NCI-H510A treated with DMSO at 0.1 percent for 48 hours (cell line): Measurements from ENCODE around the gene RER1.

Experiments used
- DNase-seq: peaks from one replicate; lab custom pipeline; 2025; lab: John Stamatoyannopoulos, UW

RER1 gene

DNA sequence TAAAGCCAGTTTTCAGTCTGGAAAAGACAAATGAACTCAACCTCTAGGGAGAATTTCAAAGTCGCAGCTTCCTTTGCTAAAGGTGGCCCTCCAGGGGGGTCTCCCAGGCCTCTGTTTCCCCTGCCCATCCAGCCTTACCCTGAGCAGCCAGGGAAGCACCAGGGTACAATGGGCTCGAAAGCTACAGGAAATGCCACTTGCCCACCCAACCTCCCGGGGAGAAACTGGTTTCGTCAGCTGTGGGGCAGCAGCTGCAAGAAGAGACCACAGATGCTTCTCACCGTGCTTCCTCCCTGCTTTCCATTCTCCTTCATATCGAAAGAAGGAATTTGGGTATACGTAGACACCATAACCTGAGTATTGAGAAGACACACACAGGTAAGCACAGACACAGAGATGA lies 2.0 kb upstream of the RER1 start:
- DNase-seq: no peak

DNA sequence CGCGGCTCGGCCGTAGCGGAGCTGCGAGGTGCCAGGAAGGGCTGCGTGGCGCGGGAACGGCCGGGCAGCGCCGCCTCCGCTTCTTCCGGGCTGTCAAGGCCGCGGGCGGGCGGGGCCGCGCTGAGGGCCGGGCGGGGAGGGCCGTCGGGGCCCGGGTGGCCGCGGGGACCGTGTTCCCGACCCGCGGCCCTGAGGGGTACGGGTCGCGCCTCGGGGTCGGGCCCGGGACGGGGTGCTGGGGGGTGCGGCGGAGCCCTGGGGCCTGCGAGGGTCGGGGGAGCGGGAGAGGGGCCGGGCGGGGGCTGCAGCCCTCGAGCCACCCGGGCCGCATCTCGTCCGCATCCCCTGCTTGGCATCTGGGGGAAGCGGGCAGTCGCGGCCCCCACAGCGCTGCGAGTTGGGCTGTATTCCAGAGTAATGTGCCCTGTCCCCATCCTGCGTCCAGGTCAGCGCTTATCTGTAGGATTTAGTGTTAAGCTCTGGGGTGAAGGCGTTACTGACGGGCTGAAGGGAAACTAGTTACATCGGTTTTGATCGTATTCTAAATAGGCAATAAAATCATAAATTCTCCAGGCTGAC lies 379 bp downstream of the RER1 start:
- no peak for DNase-seq

DNA sequence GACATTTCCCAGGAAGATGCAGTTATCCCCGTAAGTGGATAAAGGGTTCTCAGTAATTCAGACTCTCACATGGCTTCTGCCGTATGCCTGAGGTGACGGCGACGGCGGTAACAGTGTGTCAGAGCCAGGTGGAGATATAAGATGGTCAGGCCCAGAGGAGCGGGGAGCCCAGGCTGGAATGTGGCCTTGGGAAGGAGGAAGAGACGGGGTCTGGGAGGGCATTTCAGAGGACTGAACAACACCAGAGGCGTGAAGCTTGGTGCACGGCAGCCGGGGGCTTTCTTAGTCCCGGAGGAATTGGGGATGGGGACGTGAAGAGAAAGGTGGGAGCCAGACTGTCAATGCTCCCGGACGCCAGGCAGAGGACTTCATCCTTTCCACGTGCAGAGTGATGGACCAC lies 1.0 kb downstream of the RER1 start:
- no peak for DNase-seq

DNA sequence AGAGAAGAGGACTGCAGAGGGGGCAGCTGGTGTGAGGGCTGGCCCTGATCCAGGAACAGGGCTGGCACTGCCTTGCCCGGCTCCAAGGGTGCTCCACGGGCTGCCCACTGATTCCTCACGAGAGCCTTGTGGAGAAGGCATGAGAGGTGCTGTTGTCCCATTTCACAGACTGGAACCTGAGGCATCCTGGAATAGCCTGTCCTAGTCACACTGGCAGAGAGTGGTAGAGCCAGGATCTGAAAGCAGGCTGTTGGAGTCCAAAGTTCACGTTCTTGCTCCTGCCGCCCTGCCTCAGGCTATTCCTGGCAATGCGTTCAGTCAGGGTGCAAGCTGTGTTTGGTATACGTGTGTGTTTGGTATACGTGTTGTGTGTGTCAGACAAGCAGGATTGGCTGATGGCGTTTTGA lies 1.8 kb downstream of the RER1 start:
- no peak for DNase-seq

DNA sequence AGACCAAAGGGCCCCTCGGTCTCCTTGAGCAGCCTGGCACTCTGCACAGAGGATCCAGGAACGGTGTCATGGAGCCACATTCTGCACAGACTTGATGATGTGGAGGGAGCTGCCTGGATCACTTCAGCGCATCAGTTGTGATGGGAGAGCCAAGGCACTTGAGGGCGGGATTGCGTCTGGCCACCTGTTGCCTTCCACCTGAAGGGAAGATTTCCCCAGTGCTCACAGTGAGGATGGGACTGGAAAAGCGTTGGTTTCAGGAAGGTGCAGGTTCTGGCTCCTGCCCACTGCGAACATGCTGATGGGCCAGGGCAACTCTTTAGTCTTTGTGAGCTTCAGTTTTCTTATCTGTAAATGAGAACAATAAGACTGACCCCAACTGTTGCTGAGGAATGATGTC lies 2.6 kb downstream of the RER1 start:
- no peak for DNase-seq

DNA sequence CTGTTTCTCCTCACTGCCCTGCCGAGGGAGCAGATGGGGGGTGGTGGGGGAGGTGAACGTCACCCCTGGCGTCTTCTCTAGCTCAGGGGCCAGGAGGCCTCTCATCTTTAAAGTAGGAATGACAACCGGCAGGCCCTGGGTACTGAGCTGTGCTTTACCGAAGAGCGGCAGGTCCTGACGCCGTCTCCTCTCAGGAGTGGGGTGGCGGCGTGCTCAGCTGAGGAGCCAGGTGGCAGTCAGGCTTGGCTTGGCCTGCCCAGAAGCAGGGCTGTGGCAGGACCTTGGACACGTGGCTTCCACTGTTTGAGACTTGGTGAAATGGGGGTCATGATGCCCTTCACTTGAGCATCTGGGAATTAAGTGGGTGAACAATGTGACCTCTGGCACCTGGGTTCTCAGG lies 3.1 kb downstream of the RER1 start:
- no peak for DNase-seq

DNA sequence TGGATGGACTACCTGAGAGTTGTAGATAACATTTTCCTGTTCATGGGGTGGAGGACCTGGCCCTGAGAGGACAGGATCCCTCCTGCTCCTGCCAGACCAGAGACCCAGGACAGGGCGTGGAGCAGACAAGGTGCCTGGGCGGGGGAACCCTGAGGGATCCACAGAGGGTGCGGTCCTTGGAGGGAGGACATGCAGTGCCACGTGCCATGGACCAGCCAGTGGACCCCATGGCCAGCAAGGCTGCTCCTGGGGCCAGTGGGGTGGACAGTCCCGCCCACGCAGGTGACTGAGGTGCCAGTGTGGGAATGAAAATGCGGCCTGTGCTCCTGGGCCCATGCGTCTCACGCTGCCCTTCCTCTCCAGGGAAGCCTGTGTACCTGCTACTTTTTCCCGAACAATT lies 3.6 kb downstream of the RER1 start:
- no peak for DNase-seq

DNA sequence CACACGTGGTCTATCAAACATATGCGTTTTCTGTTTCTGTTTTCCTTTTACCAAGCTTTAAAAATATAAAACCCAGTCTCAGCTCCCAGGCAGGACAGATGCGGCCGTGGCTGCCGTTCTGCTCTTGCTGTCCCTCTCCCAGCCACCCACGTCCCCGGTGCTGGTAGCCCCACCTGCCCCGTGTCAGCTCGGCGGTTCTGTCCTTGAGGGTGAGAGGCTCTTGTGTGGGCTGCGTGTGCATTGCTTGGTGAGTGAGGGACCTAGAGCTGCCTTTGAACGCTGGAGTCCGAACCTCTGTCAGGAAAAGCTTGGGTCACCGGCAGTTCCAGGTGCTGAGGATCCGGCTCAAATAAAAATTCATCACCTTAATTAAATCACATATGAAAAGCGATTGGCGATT lies 4.4 kb downstream of the RER1 start:
- DNase-seq: no peak

DNA sequence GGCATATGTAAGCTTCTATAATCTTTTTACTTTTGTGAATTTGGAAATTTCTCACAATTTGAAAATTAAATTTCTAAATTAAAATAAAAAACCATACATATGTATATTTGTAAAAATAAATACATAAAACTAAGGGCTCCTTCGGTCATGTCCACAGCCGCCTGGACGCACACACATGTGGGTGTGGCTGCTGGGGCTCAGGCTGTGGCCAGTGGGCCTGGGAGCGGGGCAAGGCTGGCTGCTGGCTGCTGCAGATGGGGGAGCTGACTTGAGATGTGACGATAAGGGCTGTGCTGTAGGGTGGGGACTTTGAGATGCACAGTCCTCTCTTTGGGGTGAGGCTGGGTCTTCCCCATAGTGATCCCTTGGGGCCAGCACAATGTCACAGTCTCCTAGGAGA lies 4.8 kb downstream of the RER1 start:
- no peak for DNase-seq

DNA sequence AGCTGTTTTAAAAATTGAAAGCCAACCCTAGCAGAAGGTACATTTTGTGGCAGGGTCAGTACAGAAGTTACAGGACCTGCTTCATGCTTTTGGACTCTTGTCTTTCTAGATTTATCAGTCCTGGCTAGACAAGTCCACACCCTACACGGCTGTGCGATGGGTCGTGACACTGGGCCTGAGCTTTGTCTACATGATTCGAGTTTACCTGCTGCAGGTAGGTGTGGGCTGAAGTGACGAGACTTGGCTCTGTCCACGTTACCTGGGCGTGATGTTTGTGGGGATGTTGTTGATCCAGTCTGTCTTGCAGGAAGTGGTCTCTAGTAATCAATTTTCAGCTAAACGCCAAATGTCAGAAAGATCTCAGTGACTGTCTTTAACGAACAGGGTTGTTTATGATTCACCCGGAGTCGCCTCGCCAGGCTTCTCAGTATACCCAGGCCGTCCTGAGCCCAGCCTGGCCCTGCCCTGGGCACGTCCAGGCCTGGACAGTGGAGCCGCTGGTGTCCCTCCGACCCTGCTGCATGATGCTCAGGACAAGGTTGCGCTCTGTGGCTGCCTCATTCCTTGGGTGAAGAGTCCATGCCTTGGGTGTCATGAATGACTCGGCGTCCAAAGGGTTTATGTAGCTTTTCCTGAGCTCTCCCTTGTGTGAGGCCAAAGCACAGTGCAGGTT lies 5.5 kb downstream of the RER1 start:
- DNase-seq: no peak

DNA sequence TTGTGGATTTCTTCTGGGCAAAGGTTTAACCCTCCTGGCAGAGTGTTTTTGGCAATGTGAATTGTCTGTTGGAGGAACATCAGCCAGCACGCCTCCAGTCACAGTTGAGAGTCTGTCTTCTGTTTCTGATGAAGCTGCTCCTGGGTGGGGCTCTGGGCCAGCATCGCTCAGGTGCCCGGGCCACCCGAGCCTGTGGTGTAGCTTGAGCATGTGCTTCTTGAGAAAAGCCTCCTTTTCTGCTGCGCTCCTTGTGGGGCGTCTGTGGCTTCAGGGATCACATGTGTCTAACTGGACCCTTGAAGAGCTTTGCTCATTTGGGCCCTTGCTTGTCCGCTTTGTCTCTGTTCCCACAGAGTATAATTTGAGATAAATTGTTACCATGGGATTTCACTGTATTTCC lies 7.2 kb downstream of the RER1 start:
- no peak for DNase-seq

DNA sequence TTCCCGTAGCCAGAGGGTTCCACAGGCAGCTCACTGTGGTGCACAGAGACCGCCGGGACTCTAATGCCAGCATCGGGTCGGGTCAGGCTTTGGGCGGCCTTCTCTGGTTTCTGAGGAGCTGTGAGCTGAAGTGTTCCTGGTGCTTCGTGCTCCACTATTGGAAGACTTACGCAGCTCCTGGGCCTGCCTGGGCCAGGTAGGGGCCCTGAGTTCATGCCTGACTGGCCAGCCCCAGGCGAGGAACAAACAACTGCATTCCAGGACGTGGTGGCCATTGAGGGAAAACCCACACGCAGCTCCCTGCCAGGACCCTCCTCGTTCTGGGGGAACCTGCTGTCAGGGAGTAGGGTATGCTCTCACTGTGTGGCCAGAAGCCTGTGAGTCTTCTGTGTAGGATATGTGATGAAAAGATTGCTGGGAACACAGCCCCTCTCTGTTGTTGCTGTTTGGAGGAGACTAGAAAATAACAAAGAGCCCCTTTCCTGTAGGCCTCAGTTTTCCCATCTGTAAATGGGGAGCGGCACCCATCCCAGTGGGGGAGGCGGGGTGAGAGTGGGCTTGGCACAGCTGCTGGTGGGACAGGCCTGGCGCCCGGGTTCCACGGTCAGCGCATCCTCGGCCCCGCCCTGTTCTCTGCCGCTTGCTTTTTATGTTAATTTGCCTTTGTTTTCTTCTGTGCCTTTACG lies 8.4 kb downstream of the RER1 start:
- DNase-seq: no peak

DNA sequence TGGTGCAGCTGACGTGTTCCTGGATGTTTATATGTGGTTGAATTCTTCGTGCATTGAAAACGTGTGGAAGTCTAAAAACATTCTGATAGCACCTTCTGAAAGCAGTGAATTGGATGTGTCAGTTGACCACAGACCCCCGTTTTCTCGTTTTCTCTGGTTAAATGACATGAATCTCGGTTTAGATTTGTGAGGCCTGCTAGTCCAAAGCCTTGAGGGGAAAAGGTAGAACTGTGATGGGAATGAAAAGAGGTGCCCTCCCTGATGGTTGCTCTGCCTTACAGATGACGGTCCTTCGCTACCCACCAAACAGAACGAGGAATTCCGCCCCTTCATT lies 8.9 kb downstream of the RER1 start:
- no peak for DNase-seq

DNA sequence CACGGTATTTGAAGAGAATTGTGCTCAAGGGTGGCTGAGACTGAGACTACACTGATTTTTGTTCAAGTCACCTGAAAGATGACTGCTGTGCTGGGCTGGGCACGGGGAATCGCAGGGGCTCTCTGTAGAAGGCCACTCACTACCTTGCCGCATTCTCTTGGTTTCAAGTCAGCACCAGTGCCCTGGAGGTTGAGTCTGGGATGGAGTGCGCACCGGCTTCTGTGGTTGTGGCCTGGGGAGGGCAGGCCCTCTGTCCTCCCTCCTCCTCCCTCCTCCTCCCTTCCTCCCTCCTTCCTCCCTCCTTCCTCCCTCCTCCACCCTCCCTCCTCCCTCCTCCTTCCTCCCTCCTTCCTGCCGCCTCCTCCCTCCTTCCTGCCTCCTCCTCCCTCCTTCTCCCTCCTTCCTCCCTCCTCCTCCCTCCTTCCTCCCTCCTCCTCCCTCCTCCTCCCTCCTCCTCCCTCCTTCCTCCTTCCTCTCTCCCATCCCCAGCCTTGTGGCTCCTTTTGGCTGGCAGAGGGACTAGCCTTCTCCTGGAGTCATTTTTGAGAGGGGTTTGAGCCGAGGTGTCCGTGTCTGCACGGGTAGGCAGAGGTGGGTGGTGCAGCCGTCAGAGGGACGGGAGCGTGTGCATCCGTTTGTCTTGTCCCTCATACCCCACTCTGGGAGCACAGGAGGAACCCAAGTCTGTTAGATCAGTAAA lies 9.5 kb downstream of the RER1 start:
- DNase-seq: no peak

DNA sequence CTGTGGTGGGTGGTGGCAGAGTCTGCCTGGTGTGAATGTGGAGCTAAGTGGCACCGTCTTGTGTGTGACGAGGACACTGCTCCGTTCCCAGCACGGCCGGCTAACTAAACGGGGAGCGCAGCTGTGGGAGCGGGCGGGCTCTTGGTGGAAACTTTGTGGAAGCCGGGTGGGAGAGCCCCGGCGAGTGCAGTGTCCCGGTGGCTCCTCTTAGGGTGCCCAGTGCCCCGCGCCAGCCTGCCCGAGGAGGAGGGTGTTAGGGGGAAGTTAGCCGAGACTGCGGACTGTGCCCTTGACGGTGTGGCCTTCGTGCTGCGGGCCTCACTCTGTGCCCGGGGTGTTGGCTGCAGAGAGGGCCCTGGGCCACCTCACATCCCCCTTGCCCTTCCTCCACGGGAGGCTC lies 10.8 kb downstream of the RER1 start:
- DNase-seq: no peak

DNA sequence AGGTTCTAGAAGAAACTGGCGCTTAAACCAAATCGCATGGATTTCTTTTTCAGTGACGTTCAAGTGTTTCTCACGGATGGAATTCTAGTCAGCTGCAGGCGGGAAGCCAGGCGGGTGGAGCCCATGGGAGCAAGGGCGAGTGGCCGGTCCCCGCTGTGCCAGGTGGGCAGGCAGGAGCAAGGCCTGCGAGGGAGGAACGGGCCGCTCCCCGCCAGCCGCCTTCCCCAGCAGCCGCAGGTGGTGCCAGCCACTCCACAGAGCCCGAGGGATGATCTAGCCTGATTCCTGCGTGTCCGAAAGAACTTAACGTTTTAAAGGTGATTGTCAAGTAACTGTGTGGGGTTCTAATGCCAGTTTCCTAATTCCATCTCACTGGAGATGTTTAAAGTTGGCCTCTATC lies 11.6 kb downstream of the RER1 start:
- no peak for DNase-seq

DNA sequence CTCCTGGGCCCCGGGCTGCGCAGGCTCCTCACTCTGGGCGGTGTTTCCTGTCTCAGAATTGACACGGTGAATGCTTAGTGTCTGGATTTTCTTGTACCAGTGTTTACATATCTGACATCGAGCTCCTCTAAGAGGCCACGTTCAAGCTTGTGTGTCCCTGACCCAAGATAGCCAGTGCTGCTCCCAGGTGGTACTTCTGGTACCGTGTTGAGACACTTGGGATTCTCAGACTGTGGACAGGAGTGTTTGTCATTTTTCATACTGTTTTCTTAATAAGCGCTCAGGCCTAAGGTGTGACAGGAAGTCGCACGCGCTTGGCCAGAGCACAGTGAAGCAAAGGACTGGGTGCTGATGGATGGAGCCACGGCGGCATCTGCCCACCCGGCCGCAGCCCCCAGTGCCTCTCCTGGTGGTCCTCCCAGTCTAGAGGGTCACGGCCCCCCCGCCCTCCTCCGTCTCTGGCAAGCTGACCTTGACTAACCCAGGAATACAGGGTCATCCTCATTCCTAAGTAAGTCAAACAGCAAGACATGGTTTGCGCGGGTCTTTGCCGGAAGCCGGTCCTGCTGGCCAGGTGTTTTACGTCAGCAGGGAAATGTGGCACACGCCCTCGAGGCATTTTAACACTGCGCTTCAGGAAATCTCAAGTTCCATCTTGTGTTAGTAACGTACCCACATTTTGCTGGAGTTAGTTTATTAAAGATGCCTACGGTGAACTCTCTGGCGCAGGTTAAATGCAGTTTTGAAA lies 12.7 kb downstream of the RER1 start:
- no peak for DNase-seq

DNA sequence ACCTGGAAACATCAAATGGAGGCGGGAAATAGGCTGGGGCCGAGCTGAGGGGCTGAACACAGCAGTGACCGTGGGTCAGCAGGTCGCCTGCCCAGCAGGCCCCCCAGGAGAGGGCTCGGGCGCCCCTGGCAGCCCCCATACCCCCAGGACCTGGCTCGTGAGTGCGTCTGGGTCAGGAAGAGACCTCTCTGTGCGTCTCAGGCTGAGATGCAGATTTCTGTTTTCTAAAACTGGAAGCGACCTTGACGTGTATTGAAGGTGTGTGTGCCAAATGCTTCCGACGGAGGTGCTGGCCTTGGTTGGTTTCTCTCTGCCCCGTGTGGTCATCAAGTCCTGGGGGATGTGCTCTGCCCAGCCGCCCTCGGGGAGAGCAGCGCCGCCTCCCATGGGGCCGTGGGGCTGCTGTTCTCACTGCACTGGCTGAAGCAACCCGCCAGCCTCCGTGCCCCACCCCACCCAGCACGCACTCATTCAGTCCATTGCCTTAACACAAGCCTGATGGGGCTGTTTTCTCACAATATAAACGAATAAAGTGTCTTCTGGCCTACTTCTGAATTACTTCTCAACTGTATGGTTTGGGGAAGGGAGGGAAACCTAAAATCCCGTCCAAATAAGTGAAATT lies 13.4 kb downstream of the RER1 start:
- DNase-seq: no peak

DNA sequence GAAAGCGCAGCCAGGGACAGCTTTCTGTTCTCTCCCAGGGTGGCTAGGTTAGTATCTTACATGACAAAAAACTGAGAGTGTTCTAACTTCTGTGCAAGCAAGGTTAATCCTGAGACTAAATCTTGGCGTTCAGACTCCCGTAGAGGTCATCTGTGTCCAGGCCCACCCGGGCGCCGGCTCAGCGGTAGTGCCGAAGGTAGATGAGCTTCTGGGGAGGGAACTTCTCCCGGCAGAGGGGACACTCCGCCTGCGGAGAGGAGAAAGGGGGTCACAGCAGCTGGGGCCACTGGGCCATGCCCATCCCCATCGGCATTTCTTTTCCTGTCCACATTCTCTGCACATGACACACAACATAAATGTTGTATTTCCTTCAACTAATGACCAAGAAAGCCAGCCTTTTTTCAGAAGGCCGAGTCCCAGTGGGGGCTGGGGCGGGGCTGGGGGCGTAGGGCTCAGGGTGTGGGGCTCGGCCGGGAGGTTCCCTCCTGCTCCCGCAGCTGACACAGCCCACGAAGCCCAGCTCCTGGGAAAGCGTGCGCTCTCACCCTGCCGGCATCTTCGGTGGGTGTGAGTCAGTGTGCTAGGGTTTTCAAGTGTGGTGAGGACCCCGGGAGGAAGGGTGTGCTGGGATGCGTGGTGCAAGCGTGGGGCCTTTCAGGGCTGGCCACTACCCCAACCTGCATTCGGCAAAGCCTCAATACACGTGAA lies 14.1 kb downstream of the RER1 start:
- DNase-seq: no peak

DNA sequence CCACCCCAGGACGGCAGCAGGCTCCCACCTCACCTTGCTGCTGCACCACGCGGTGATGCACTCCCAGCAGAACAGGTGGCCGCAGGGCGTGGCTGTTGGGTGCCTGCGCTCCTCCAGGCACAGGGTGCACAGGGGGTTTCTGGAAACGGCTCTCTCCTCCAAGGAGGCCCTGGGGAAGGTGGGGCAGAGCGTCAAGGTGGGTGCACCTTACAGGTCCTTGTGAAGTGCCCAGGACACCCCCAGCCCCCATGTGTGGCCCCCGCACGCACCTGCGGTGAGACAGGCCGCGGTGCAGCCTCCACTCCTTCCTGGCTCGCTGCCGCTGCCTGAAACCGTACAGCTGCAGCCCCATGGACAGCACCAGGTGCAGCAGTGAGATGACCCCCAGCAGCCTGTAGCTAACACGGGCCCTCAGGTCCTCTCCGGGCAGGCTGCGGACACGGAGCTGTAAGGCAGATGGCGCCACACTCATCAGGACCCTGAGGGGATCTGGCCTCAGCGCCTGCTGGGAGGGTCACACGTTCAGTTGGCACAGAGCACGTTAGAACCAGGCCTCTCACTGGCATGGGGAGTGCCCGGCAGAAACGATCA lies 14.9 kb downstream of the RER1 start:
- DNase-seq: no peak
